Stimulated activated CD4-positive, alpha-beta T cell treated with anti-CD3 and anti-CD28 coated beads, Interleukin-4, amount 100 ng/mL, for 4 hours (primary cell): ENCODE measurements around the gene CELA1.
"Not testable (repeated sequence)": the region's sequence is repeated elsewhere in the genome, so short reads cannot be mapped to it uniquely, and the experiment has no call there.

Experiments used
- DNase-seq, 2 experiments: peaks; one replicate each; pipeline ENCODE4 v3.0.0-alpha.2; 2020

Gene CELA1

GRCh38 chr12:51307655-51308593, 38.6 kb downstream of the CELA1 start:
- DNase-seq = no peak

GRCh38 chr12:51306507-51306906, 40.0 kb downstream of the CELA1 start:
- no peak for DNase-seq

- DNase-seq = not testable (repeated sequence)
These were observed 45.7 kb downstream of the CELA1 start for GRCh38 chr12:51300768-51301167.

- DNase-seq = no peak
These were observed 50.8 kb downstream of the CELA1 start for GRCh38 chr12:51295651-51296050.

- DNase-seq = not testable (repeated sequence)
These were observed 52.4 kb downstream of the CELA1 start for GRCh38 chr12:51294097-51294496.

- no peak for DNase-seq
These were observed 52.8 kb downstream of the CELA1 start for GRCh38 chr12:51293696-51294095.

- not testable (repeated sequence) for DNase-seq
These were observed 54.6 kb downstream of the CELA1 start for GRCh38 chr12:51291603-51292513.

- DNase-seq = no peak
These were observed 60.6 kb downstream of the CELA1 start for GRCh38 chr12:51285843-51286242.

GRCh38 chr12:51281202-51281924, 65.1 kb downstream of the CELA1 start:
- no peak for DNase-seq
